ENCODE results near the gene TMEM74B.
A peak's percentile ranks its signal among the peaks of the same experiment; 100 is the strongest.

Gene TMEM74B

DNA sequence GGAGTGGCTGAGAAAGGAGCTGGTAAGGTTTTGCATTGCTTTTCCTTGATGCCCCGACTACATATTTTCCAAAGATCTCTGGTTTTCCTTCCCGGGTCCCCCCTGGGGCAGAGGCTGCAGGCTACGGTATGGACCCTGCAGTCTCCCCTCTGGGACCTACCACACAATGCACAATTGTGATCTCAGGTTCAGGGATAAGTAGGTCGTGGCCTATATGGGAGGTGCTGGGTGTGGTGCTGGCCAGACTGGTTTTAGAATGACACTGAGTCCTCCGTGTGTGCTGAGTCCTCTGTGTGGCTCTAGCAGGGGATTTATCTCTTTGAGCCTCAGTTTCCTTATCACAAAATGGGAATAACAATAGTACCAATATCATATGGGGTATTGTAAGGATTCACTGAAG is 18.8 kb upstream of the TMEM74B start:
- Histone ChIP-seq H3K9me2 (replicated peaks; ENCODE audit: low read depth, low read length) (no peaks in the 10 kb centered on the region), H2AFZ (ENCODE audit: low read length) (no peak overlapping the region), H3F3A (ENCODE audit: low read depth) (no peaks in the 10 kb centered on the region), H4K20me1 (ENCODE audit: insufficient read depth, low read length, poor library complexity, severe bottlenecking) (no peaks in the 10 kb centered on the region), H3K4me2 (ENCODE audit: low read depth, low read length, poor library complexity, severe bottlenecking) (no peak overlapping the region), H3K9me3 (ENCODE audit: insufficient read depth, low read depth, low read length) (no peaks in the 10 kb centered on the region), H3K4me1 (ENCODE audit: insufficient read depth, low read length, poor library complexity, severe bottlenecking) (peaks cover 5% of the 10 kb centered on the region), H3K9ac (ENCODE audit: low read depth, low read length, poor library complexity, severe bottlenecking) (no peak overlapping the region), H3K27me3 (ENCODE audit: insufficient read depth, low read length, poor library complexity, severe bottlenecking) (no peaks in the 10 kb centered on the region), H3K36me3 (ENCODE audit: insufficient read depth, low read length) (no peaks in the 10 kb centered on the region), H3K79me2 (ENCODE audit: insufficient read depth, low read length) (no peaks in the 10 kb centered on the region), H3K4me3 (ENCODE audit: low read length, poor library complexity, severe bottlenecking) (no peak overlapping the region)
- no peak for TF ChIP-seq CTCF (conservative IDR thresholded peaks at IDR 0.05; ENCODE audit: low read length)
- no peak for TF ChIP-seq EZH2phosphoT487 (IDR thresholded peaks at IDR 0.05; ENCODE audit: borderline replicate concordance)

DNA sequence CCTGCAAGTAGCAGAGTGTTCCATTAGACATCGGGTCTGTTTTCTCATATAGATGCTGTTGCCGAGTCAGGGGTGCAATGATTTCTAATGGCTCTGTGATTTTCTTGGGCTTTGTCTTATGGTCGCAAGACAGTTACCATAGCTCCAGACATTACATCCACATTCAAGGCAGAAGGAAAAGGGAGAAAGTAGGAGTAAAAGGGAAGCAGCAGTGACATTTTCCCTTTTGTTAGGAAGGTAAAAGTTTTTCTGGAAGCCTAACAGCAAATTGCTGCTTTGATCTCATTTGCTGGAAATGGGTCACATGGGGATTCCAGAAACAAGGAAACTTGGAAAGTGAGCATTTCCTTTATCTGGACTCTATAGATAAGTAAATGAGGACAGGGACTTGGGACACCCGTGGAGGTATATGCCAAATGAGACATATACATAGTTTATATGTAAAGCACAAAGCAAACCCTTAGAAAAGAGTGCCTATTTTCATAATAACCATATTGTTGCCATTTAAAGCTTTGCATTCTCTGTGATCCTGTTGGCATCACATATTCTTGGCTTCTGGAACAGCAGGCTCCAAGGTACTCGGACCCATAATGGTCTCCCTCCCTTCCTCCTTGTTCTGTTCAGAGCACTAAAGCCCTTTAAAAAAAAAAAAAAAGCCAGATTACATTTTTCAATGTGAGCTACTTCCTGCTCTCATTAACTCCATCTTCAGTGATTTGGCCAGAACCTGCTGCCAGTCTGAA is 18.2 kb upstream of the TMEM74B start, which contains the start of gene C20orf202:
Gene C20orf202, plus strand, starts transcription at position 693 of the 743 bp plus-strand sequence. CDS start 132 bp downstream, outside the sequence.
- no peaks in the 10 kb centered on the region for H3K36me3 ChIP-seq (ENCODE audit: insufficient read depth, low read length)
- H3K9me3 ChIP-seq (ENCODE audit: insufficient read depth, low read depth, low read length), result no peaks in the 10 kb centered on the region
- no peak for TF ChIP-seq EZH2phosphoT487 (IDR thresholded peaks at IDR 0.05; ENCODE audit: borderline replicate concordance)
- no peak for TF ChIP-seq CTCF (conservative IDR thresholded peaks at IDR 0.05; ENCODE audit: low read length)
- H2AFZ ChIP-seq (ENCODE audit: low read length), result no peak within 1 kb of the TSS
- H3K79me2 ChIP-seq (ENCODE audit: insufficient read depth, low read length), result no peaks in the 10 kb centered on the region
- peaks cover 5% of the 10 kb centered on the region for H3K4me1 ChIP-seq (ENCODE audit: insufficient read depth, low read length, poor library complexity, severe bottlenecking)
- H3K9ac ChIP-seq (ENCODE audit: low read depth, low read length, poor library complexity, severe bottlenecking), result no peak within 1 kb of the TSS
- no peak within 1 kb of the TSS for H3K4me2 ChIP-seq (ENCODE audit: low read depth, low read length, poor library complexity, severe bottlenecking)
- no peak within 1 kb of the TSS for H3K4me3 ChIP-seq (ENCODE audit: low read length, poor library complexity, severe bottlenecking)
- H3F3A ChIP-seq (ENCODE audit: low read depth), result no peaks in the 10 kb centered on the region
- no peaks in the 10 kb centered on the region for H3K9me2 ChIP-seq (replicated peaks; ENCODE audit: low read depth, low read length)
- H3K27me3 ChIP-seq (ENCODE audit: insufficient read depth, low read length, poor library complexity, severe bottlenecking), result no peaks in the 10 kb centered on the region
- no peaks in the 10 kb centered on the region for H4K20me1 ChIP-seq (ENCODE audit: insufficient read depth, low read length, poor library complexity, severe bottlenecking)

DNA sequence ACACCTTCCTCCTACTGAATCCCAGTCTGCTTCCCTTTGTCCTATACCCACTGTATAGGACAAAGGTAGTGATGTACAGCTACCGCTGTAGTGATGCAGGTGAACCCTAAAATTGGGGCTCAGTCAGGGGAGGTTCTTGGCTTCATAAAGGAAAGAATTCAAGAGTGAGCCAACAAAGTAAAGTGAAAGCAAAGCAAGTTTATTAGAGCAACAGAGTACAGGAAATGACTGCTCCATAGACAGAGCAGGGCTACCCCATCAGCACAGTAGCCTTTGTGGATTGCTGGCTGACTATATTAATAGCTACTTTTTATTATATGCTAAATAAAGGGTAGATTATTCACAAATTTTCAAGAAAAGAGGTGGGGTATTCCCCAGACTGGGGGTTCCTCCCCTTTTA is 15.2 kb upstream of the TMEM74B start:
- Histone ChIP-seq H3K36me3 (ENCODE audit: insufficient read depth, low read length) (no peaks in the 10 kb centered on the region), H3K79me2 (ENCODE audit: insufficient read depth, low read length) (no peaks in the 10 kb centered on the region), H2AFZ (ENCODE audit: low read length) (peak overlapping the region; percentile 76), H3K4me1 (ENCODE audit: insufficient read depth, low read length, poor library complexity, severe bottlenecking) (peaks cover 5% of the 10 kb centered on the region), H3K27me3 (ENCODE audit: insufficient read depth, low read length, poor library complexity, severe bottlenecking) (no peaks in the 10 kb centered on the region), H3F3A (ENCODE audit: low read depth) (no peaks in the 10 kb centered on the region), H4K20me1 (ENCODE audit: insufficient read depth, low read length, poor library complexity, severe bottlenecking) (no peaks in the 10 kb centered on the region), H3K9ac (ENCODE audit: low read depth, low read length, poor library complexity, severe bottlenecking) (no peak overlapping the region), H3K4me3 (ENCODE audit: low read length, poor library complexity, severe bottlenecking) (peak overlapping the region; percentile 24), H3K9me3 (ENCODE audit: insufficient read depth, low read depth, low read length) (no peaks in the 10 kb centered on the region), H3K9me2 (replicated peaks; ENCODE audit: low read depth, low read length) (no peaks in the 10 kb centered on the region), H3K4me2 (ENCODE audit: low read depth, low read length, poor library complexity, severe bottlenecking) (peak overlapping the region; percentile 41)
- no peak for TF ChIP-seq CTCF (conservative IDR thresholded peaks at IDR 0.05; ENCODE audit: low read length)
- no peak for TF ChIP-seq EZH2phosphoT487 (IDR thresholded peaks at IDR 0.05; ENCODE audit: borderline replicate concordance)

Measured in Loucy (cell line).